ENCODE results near the gene SERINC3.

DNA sequence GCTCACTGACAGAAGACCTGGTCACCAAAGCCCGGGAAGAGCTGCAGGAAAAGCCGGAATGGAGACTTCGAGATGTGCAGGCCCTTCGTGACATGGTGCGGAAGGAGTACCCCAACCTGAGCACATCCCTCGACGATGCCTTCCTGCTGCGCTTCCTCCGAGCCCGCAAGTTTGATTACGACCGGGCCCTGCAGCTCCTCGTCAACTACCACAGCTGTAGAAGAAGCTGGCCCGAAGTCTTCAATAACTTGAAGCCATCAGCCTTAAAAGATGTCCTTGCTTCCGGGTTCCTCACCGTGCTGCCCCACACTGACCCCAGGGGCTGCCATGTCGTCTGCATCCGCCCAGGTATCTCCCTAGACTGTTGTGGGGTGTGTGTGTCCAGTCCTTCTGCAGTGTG is 41.8 kb downstream of the SERINC3 start:
- TF ChIP-seq, protein P1, sequence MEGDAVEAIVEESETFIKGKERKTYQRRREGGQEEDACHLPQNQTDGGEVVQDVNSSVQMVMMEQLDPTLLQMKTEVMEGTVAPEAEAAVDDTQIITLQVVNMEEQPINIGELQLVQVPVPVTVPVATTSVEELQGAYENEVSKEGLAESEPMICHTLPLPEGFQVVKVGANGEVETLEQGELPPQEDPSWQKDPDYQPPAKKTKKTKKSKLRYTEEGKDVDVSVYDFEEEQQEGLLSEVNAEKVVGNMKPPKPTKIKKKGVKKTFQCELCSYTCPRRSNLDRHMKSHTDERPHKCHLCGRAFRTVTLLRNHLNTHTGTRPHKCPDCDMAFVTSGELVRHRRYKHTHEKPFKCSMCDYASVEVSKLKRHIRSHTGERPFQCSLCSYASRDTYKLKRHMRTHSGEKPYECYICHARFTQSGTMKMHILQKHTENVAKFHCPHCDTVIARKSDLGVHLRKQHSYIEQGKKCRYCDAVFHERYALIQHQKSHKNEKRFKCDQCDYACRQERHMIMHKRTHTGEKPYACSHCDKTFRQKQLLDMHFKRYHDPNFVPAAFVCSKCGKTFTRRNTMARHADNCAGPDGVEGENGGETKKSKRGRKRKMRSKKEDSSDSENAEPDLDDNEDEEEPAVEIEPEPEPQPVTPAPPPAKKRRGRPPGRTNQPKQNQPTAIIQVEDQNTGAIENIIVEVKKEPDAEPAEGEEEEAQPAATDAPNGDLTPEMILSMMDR (IDR thresholded peaks at IDR 0.05), result no peak
- TF ChIP-seq POLR2A (IDR thresholded peaks at IDR 0.05) (no peak), POLR2AphosphoS5 (IDR thresholded peaks at IDR 0.05) (no peak), EP300 (IDR thresholded peaks at IDR 0.05) (no peak)

All from suprapubic skin (tissue), 4 donors.